Neural cell (in vitro differentiated cells): Measurements from ENCODE around the gene CUBN.

Source experiments
- CTCF ChIP-seq: fragments of 450-650 bp; IDR thresholded peaks from 2 replicates; pipeline ENCODE4 v1.5.1; 2014; ENCODE audit warnings: antibody characterized with exemption, mild to moderate bottlenecking, moderate library complexity; ENCODE audit not compliant: poor library complexity, severe bottlenecking
- EP300 ChIP-seq: fragments of 450-650 bp; conservative IDR thresholded peaks from 2 replicates; pipeline ENCODE4 v1.6.1; 2014; ENCODE audit warnings: antibody characterized with exemption, mild to moderate bottlenecking, moderate library complexity; ENCODE audit not compliant: poor library complexity, severe bottlenecking
- EZH2 ChIP-seq: fragments of 200-600, 300-800 bp; shearing (Covaris generic), sonication (generic); IDR thresholded peaks from 2 replicates; pipeline ENCODE4 v1.6.1; 2014; ENCODE audit warnings: antibody characterized with exemption, low read length, borderline replicate concordance, mild to moderate bottlenecking; ENCODE audit not compliant: insufficient read depth, poor library complexity, severe bottlenecking
- POLR2AphosphoS5 ChIP-seq: IDR thresholded peaks from 2 replicates; pipeline ENCODE4 v1.6.1; 2012
- RAD21 ChIP-seq: fragments of 450-650 bp; conservative IDR thresholded peaks from 2 replicates; pipeline ENCODE4 v1.6.1; 2014; ENCODE audit warnings: antibody characterized with exemption, mild to moderate bottlenecking, moderate library complexity
- SMC3 ChIP-seq: fragments of 450-650 bp; conservative IDR thresholded peaks from 2 replicates; pipeline ENCODE4 v1.6.1; 2014; ENCODE audit warnings: antibody characterized with exemption, mild to moderate bottlenecking, moderate library complexity; ENCODE audit not compliant: poor library complexity

GRCh38 chr10:16952610-16953009, 177.0 kb downstream of the CUBN start:
- TF ChIP-seq EZH2 (no peak), CTCF (no peak), EP300 (no peak), SMC3 (no peak), POLR2AphosphoS5 (no peak), RAD21 (no peak)
